Posterior cingulate gyrus (tissue), 11 donors: ENCODE results near the gene FAT4.

Experiments
- DNase-seq, 10 donors: peaks; one replicate each; pipeline versions ENCODE4 v3.0.0 to v3.0.0-alpha.2; 2020 to 2021; ENCODE audit warnings: mixed read lengths in 3 of 10
- intact Hi-C: fragments of 100-400 bp; cut with DNase I; formaldehyde crosslinking; loops from one replicate; pipeline ENCODE4 v1.15.1; 2023

Gene FAT4

GRCh38 chr4:125360727-125361126, 46.0 kb downstream of the FAT4 start:
- intact Hi-C loops: no loop called here
- DNase-seq: no peak
